Measurements from ENCODE around the gene RANBP10. TPM values are rescaled to one million over a fixed set of nuclear protein-coding genes. Genes with fewer than 3 reads are reported as not detected.

Gene RANBP10
- total RNA-seq, 1 donor: 8.6 TPM

DNA sequence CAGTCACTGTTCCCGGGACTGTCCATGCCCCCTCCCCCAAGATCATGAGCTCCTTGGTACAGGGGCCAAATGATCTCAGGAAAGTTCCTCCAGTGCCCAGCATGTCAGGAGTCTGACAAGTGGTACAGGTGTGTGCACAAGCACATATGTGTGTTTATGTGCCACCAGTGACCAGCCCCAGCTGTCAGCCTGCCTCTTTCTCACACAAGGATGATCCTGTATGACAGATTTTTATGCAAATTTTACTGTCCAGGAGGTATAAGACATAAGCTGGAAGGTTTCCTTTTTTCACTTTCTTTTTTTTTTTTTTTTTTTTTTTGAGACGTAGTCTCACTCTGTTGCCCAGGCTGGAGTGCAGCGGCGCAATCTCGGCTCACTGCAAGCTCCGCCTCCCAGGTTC is 55.9 kb downstream of the RANBP10 start:
- no peak for DNase-seq (ENCODE audit: low read depth)
- H3K4me3 ChIP-seq (ENCODE audit: low read depth, low read length): no peak overlapping the region
- TF ChIP-seq, protein P1, sequence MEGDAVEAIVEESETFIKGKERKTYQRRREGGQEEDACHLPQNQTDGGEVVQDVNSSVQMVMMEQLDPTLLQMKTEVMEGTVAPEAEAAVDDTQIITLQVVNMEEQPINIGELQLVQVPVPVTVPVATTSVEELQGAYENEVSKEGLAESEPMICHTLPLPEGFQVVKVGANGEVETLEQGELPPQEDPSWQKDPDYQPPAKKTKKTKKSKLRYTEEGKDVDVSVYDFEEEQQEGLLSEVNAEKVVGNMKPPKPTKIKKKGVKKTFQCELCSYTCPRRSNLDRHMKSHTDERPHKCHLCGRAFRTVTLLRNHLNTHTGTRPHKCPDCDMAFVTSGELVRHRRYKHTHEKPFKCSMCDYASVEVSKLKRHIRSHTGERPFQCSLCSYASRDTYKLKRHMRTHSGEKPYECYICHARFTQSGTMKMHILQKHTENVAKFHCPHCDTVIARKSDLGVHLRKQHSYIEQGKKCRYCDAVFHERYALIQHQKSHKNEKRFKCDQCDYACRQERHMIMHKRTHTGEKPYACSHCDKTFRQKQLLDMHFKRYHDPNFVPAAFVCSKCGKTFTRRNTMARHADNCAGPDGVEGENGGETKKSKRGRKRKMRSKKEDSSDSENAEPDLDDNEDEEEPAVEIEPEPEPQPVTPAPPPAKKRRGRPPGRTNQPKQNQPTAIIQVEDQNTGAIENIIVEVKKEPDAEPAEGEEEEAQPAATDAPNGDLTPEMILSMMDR (IDR thresholded peaks at IDR 0.05; ENCODE audit: insufficient read depth, low read depth, low read length): no peak

DNA sequence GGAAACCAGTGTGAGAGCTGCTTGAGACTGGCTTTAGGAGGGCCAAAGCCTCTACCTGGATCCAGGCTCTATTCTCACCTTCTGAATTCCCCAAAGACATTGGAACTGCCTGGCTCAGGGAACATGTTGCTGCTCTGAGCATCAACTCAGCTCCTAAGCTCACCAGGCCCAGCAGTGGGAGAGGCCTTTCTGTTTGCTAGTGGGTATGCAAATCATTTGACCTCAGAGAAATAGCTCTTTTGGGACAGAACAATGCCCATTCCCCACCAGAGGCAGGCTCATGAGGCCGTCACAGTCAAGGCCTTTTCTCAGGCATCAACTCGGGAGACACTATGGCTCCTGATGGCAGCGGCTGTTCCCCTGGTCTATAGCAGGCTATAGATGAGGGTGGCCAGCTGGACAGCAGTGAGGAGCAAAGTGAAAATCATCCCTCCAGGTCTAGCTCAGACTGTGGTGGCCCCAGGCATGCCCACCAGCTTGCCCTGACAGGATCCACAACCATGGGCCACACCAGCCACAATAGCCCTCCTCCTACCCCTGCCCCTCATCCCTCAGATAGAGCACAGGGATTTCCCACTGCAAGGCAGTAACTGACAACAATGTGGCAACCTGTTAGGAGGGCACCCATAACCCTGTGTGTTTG is 56.8 kb downstream of the RANBP10 start:
- TF ChIP-seq, protein P1 (IDR thresholded peaks at IDR 0.05; ENCODE audit: insufficient read depth, low read depth, low read length): no peak
- H3K4me3 ChIP-seq (ENCODE audit: low read depth, low read length): no peak overlapping the region
- no peak for DNase-seq (ENCODE audit: low read depth)

DNA sequence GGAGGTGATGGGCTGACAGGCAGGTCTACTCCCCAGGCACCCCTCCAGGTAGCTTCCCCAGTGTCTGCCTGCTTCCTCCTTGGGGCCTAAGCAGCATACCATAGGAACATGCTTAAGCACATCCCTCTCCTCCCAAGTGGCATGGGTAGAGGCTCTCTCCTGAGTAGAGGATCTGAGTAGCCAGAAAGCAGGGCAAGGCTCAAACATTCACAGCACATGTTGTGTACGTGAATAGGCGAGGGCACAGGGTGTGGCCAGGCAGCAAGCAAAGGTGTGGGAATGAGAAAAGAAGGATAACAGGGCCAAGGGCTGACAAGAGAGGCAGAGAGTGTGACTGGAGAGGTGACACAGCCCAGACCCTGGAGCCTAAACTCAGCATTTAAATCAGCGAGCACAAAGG is 57.5 kb downstream of the RANBP10 start:
- TF ChIP-seq, protein P1 (IDR thresholded peaks at IDR 0.05; ENCODE audit: insufficient read depth, low read depth, low read length): no peak
- H3K4me3 ChIP-seq (ENCODE audit: low read depth, low read length): no peak overlapping the region
- DNase-seq (ENCODE audit: low read depth): no peak

DNA sequence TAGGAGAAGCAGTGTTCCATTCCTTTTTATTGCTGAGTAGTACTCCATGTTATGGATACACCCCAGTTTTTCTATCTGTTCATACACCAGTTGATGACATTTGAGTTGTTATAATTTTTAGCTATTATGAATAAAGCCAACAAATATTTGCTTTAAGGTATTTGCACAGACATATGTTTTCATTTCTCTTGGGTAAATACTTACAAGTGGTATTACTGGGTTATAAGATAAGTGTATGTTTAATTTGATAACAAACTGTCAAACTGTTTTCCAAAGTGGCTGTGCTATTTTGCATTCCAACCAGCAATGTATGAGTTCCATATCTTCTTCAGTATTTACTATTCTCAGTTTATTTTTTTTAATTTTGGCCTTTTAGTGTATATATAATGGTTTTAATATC is 59.5 kb downstream of the RANBP10 start:
- DNase-seq (ENCODE audit: low read depth): no peak
- TF ChIP-seq, protein P1 (IDR thresholded peaks at IDR 0.05; ENCODE audit: insufficient read depth, low read depth, low read length): no peak
- no peak overlapping the region for H3K4me3 ChIP-seq (ENCODE audit: low read depth, low read length)

DNA sequence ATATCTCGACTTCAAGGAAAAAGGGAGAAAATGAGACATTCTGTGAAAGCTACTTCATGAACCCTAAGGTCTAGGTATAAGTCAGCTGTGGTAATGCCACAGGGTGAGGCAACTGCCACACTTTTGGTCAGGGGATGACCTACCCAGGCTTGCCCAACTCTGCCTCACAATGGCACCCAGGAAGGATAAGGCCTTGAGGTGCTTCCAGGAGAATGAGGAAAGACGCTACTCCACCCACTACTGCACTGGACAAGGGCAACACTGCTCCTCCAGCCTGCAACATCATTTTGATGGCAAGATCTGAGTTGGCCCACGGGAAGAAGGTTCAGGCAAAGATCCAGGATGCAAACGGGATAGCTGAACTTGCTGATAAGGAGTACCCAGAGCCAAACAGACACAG is 65.2 kb downstream of the RANBP10 start:
- TF ChIP-seq, protein P1 (IDR thresholded peaks at IDR 0.05; ENCODE audit: insufficient read depth, low read depth, low read length): no peak
- no peak for DNase-seq (ENCODE audit: low read depth)
- H3K4me3 ChIP-seq (ENCODE audit: low read depth, low read length): no peak overlapping the region

DNA sequence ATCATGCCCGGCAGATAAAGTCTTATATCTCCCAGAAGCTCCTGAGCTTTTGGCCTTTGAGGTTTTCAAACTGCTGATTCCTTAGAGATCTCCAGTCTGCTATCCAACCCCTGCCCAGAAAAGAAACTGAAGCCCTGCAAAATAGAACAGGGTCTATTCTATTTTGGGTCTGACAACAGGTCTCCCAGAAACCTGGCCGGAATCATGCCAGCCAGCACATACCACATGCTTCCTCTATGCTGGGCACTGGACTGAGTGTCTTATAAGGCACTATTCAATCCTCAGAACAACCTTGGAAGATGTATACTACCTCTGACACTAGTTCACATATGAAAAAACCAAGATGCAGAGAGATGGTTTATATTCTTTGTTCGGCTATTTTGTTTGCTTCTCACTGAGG is 66.0 kb downstream of the RANBP10 start:
- DNase-seq (ENCODE audit: low read depth): no peak
- TF ChIP-seq, protein P1 (IDR thresholded peaks at IDR 0.05; ENCODE audit: insufficient read depth, low read depth, low read length): no peak

DNA sequence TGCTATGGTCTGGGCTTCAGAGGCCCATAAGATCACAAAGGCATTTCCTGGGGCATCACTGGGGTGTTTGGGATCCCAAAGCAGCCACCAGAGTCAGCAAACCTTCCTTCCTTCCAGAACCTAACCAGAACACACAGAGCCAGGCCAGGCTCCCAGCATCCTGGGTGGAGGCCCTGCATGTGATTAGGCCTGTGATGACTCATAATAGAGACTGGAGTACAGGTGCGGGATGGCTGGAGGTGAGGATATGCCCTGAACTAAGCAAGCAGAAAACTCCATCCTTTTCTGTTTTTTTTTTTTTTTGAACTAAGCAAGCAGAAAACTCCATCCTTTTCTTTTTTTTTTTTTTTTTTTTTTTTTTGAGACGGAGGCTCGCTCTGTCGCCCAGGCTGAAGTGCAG is 69.5 kb downstream of the RANBP10 start:
- TF ChIP-seq, protein P1 (IDR thresholded peaks at IDR 0.05; ENCODE audit: insufficient read depth, low read depth, low read length): no peak
- no peak overlapping the region for H3K4me3 ChIP-seq (ENCODE audit: low read depth, low read length)
- no peak for DNase-seq (ENCODE audit: low read depth)

More for the DNA sequence above, 66.0 kb downstream of the RANBP10 start:
- no peak overlapping the region for H3K4me3 ChIP-seq (ENCODE audit: low read depth, low read length)
